ENCODE measurements around the gene DNPEP.

Gene DNPEP

DNA sequence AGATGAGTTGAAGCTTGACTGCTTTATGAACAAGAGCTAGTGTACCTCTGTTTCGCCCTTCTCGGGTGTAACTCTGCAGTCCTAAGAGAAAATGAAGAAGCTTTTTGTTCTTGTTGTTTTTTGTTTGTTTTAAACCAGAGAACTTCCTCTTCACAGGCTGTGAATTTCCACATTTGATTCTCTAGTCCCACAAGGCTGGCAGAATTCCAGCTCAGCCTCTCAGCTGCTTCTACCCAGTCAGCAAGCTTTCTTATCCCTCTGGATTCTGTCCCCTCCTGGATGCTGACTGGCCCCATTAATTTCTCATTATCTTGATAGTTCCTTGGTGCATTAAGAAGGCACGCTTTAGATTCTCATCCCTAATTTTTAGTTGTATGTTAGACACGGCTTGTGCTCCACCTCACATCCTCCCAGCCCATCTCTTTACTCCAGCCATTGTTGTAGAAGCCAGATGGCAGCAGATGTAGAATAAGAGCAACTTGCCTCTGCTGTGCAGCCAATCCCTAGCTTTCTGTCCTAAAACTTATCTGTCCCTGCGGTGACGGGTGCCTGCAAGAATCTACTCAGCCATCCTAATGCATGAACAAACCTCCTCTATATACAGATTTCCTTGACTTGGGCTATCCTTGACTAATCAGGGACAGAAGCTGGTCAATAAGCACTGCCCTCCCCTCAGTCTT lies 42.8 kb downstream of the DNPEP start:
- no peak overlapping the region for H3K9ac ChIP-seq (ENCODE audit: low read depth in 1 of 2, low read length in 2 of 2)
- H3K4me3 ChIP-seq (ENCODE audit: low read length in 2 of 2) = no peak overlapping the region
- no peaks in the 10 kb centered on the region for H3K36me3 ChIP-seq (ENCODE audit: control insufficient read depth in 2 of 2, insufficient read depth in 2 of 2, low read length in 2 of 2)
- H3K4me1 ChIP-seq (ENCODE audit: control insufficient read depth in 2 of 2, insufficient read depth in 2 of 2, low read length in 2 of 2) = no peaks in the 10 kb centered on the region
- no peak overlapping the region for H3K27ac ChIP-seq (ENCODE audit: low read depth in 2 of 2, low read length in 2 of 2)
- no peaks in the 10 kb centered on the region for H3K9me3 ChIP-seq (ENCODE audit: control insufficient read depth in 2 of 2, low read length in 2 of 2)
- H3K27me3 ChIP-seq (ENCODE audit: control insufficient read depth in 2 of 2, insufficient read depth in 2 of 2, low read length in 2 of 2) = peaks cover 0 to 6% of the 10 kb centered on the region in 2 donors

DNA sequence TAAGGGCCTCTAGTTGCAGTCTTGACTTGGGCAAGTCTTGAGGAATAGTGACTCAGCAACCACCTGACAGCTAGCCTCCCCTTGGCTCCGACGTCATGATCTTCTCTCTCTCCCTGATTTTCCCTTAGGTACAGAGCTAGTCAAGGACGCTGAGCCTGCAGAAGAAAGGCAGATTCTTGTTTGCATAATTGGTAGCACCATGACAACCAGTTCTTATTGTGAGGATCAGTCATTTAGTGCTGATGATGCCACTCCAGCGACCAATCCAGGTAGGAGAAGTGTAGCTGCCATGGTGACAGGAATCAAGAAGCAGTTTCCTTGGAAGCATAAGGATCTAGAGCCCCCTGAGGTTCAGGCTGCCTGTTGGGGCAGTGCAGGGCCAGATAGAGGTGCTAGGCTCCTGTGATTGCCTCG lies 52.3 kb downstream of the DNPEP start:
- Histone ChIP-seq H3K27me3 (ENCODE audit: control insufficient read depth in 2 of 2, insufficient read depth in 2 of 2, low read length in 2 of 2) (peaks cover 14 to 18% of the 10 kb centered on the region in 2 donors), H3K36me3 (ENCODE audit: control insufficient read depth in 2 of 2, insufficient read depth in 2 of 2, low read length in 2 of 2) (no peaks in the 10 kb centered on the region), H3K9ac (ENCODE audit: low read depth in 1 of 2, low read length in 2 of 2) (no peak overlapping the region), H3K27ac (ENCODE audit: low read depth in 2 of 2, low read length in 2 of 2) (no peak overlapping the region), H3K9me3 (ENCODE audit: control insufficient read depth in 2 of 2, low read length in 2 of 2) (no peaks in the 10 kb centered on the region), H3K4me1 (ENCODE audit: control insufficient read depth in 2 of 2, insufficient read depth in 2 of 2, low read length in 2 of 2) (no peaks in the 10 kb centered on the region), H3K4me3 (ENCODE audit: low read length in 2 of 2) (no peak overlapping the region)

DNA sequence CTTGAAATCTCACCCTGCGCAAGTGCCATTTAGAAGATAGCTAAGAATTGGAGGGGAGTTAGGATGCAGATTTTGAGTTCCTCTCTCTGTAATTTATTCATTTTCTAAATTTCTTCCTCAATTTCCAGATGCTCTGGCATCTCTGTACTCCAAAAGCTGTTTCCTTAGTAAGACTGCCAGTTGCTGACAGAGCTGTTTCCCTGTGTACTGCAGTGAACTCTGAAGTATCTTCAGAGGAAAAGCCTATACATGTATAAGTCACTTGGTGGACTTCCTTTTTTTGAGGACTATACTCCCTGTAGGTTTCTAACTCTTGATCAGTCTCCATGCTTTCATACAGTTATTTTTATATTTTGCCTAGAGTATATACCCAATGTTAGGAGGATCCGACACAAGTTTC lies 53.6 kb downstream of the DNPEP start:
- no peaks in the 10 kb centered on the region for H3K36me3 ChIP-seq (ENCODE audit: control insufficient read depth in 2 of 2, insufficient read depth in 2 of 2, low read length in 2 of 2)
- H3K4me3 ChIP-seq (ENCODE audit: low read length in 2 of 2) = no peak overlapping the region
- H3K4me1 ChIP-seq (ENCODE audit: control insufficient read depth in 2 of 2, insufficient read depth in 2 of 2, low read length in 2 of 2) = no peaks in the 10 kb centered on the region
- H3K9ac ChIP-seq (ENCODE audit: low read depth in 1 of 2, low read length in 2 of 2) = no peak overlapping the region
- H3K27ac ChIP-seq (ENCODE audit: low read depth in 2 of 2, low read length in 2 of 2) = no peak overlapping the region
- peaks cover 16 to 21% of the 10 kb centered on the region in 2 donors for H3K27me3 ChIP-seq (ENCODE audit: control insufficient read depth in 2 of 2, insufficient read depth in 2 of 2, low read length in 2 of 2)
- no peaks in the 10 kb centered on the region for H3K9me3 ChIP-seq (ENCODE audit: control insufficient read depth in 2 of 2, low read length in 2 of 2)

DNA sequence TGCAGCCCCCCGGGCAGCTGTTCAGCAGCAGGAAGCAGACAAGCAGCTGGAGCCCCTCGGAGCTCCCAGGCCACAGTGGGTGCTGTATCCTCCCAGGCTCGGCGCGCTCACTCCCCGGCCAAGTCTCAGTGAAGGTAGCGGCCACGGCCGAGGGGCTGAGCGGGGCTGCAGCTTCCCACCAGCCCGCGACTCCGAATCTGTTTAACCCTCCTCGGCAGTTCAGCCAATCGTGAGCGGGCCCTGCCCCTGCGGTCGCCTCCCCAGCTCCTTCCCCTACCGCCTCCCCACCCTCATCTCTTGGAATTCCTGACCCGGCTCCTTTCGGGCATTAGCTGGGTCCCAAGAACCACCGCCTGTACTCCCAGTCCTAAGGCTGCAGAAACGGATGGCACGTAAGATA lies 55.2 kb downstream of the DNPEP start, which contains the start of gene RESP18:
TSS of gene RESP18 (minus strand) at position 203 of the 400 bp plus-strand sequence.
- H3K4me1 ChIP-seq (ENCODE audit: control insufficient read depth in 2 of 2, insufficient read depth in 2 of 2, low read length in 2 of 2) = no peaks in the 10 kb centered on the region
- H3K27me3 ChIP-seq (ENCODE audit: control insufficient read depth in 2 of 2, insufficient read depth in 2 of 2, low read length in 2 of 2) = peaks cover 19 to 21% of the 10 kb centered on the region in 2 donors
- no peaks in the 10 kb centered on the region for H3K36me3 ChIP-seq (ENCODE audit: control insufficient read depth in 2 of 2, insufficient read depth in 2 of 2, low read length in 2 of 2)
- no peak within 1 kb of the TSS for H3K4me3 ChIP-seq (ENCODE audit: low read length in 2 of 2)
- no peak within 1 kb of the TSS for H3K27ac ChIP-seq (ENCODE audit: low read depth in 2 of 2, low read length in 2 of 2)
- no peaks in the 10 kb centered on the region for H3K9me3 ChIP-seq (ENCODE audit: control insufficient read depth in 2 of 2, low read length in 2 of 2)
- H3K9ac ChIP-seq (ENCODE audit: low read depth in 1 of 2, low read length in 2 of 2) = no peak within 1 kb of the TSS

DNA sequence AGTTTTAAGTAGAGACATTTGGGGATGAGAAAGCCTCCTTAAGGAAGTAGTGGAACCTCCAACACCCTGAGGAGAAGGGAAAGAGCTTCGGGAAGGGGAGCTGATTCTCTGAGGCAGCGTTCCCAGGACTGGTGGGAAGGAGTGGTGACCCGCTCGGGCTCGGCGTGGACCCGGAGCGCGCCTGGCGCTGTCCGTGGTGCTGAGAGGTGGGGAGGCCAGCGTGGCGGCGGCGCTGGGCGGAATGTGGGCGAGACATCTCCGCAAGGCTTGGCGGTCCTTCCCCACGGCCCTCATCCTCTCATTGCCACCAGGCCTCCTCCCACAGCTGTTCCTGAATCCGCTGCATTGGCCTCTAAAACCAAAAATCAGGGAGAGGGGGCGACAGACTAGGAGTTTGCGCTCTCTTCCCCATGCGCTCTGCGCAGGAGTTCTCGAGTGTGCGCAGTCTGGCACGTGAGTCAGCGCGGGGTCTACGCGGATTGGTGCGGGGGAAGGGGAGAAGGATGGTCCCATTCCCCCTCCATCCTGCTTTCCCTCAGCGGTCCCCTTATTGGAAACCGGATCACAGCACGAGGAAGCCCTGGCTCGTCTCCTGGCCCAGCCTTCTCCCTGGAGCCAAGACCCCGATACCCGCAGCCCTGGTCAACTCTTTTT lies 56.0 kb downstream of the DNPEP start:
- no peak overlapping the region for H3K4me3 ChIP-seq (ENCODE audit: low read length in 2 of 2)
- peaks cover 21 to 22% of the 10 kb centered on the region in 2 donors for H3K27me3 ChIP-seq (ENCODE audit: control insufficient read depth in 2 of 2, insufficient read depth in 2 of 2, low read length in 2 of 2)
- no peak overlapping the region for H3K9ac ChIP-seq (ENCODE audit: low read depth in 1 of 2, low read length in 2 of 2)
- no peaks in the 10 kb centered on the region for H3K36me3 ChIP-seq (ENCODE audit: control insufficient read depth in 2 of 2, insufficient read depth in 2 of 2, low read length in 2 of 2)
- no peaks in the 10 kb centered on the region for H3K4me1 ChIP-seq (ENCODE audit: control insufficient read depth in 2 of 2, insufficient read depth in 2 of 2, low read length in 2 of 2)
- H3K27ac ChIP-seq (ENCODE audit: low read depth in 2 of 2, low read length in 2 of 2) = no peak overlapping the region
- no peaks in the 10 kb centered on the region for H3K9me3 ChIP-seq (ENCODE audit: control insufficient read depth in 2 of 2, low read length in 2 of 2)

DNA sequence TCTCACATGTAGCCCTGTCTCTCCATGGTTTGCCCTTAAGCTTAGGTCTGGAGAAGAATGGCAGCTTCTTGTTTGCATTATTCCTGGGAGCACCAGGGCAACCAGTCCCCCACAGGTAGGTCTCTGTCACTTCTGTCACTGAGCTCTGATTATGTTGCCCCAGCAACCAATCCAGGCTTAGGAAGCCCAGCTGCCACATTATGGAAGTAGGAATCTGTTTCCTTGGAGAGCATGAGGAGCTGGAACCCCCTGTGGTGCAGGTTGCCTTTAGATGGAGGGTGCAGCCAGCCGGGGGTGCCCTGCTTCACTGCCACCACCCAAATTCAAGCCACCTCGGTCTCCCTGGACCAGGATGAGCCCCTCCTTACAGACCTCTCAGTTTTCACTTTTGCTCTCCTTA lies 60.0 kb downstream of the DNPEP start:
- no peak overlapping the region for H3K9ac ChIP-seq (ENCODE audit: low read depth in 1 of 2, low read length in 2 of 2)
- no peaks in the 10 kb centered on the region for H3K4me1 ChIP-seq (ENCODE audit: control insufficient read depth in 2 of 2, insufficient read depth in 2 of 2, low read length in 2 of 2)
- no peak overlapping the region for H3K4me3 ChIP-seq (ENCODE audit: low read length in 2 of 2)
- H3K27me3 ChIP-seq (ENCODE audit: control insufficient read depth in 2 of 2, insufficient read depth in 2 of 2, low read length in 2 of 2) = peaks cover 19 to 22% of the 10 kb centered on the region in 2 donors
- no peaks in the 10 kb centered on the region for H3K9me3 ChIP-seq (ENCODE audit: control insufficient read depth in 2 of 2, low read length in 2 of 2)
- no peaks in the 10 kb centered on the region for H3K36me3 ChIP-seq (ENCODE audit: control insufficient read depth in 2 of 2, insufficient read depth in 2 of 2, low read length in 2 of 2)
- H3K27ac ChIP-seq (ENCODE audit: low read depth in 2 of 2, low read length in 2 of 2) = no peak overlapping the region

DNA sequence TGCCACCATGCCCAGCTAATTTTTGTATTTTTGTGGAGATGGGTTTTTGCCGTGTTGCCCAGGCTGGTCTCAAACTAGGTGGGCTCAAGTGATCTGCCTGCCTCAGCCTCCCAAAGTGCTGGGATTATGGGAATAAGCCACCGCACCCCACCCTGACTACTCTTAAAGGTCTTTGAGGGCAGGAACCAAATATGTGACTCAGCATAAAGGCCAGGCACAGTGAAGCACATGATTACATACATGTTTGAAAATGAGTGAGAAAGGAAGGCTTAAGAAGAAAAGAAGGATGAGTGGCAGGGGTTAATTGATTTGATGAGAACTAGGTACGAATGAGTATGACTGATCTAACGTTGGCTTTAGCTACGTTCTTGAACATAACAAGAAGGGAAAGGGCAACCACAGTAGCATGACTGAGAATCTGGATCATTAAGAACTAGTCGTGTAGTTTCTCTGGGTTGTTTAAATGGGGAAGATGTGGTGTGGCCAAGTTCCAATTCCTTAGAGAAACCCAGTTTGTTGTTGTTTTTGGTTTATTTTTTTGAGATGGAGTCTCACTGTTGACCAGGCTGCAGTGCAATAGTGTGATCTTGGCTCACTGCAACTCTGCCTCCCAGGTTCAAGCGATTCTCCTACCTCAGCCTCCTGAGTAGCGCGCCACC lies 61.9 kb downstream of the DNPEP start:
- H3K36me3 ChIP-seq (ENCODE audit: control insufficient read depth in 2 of 2, insufficient read depth in 2 of 2, low read length in 2 of 2) = no peaks in the 10 kb centered on the region
- no peaks in the 10 kb centered on the region for H3K9me3 ChIP-seq (ENCODE audit: control insufficient read depth in 2 of 2, low read length in 2 of 2)
- no peaks in the 10 kb centered on the region for H3K4me1 ChIP-seq (ENCODE audit: control insufficient read depth in 2 of 2, insufficient read depth in 2 of 2, low read length in 2 of 2)
- no peak overlapping the region for H3K4me3 ChIP-seq (ENCODE audit: low read length in 2 of 2)
- peaks cover 8 to 12% of the 10 kb centered on the region in 2 donors for H3K27me3 ChIP-seq (ENCODE audit: control insufficient read depth in 2 of 2, insufficient read depth in 2 of 2, low read length in 2 of 2)
- no peak overlapping the region for H3K27ac ChIP-seq (ENCODE audit: low read depth in 2 of 2, low read length in 2 of 2)
- H3K9ac ChIP-seq (ENCODE audit: low read depth in 1 of 2, low read length in 2 of 2) = no peak overlapping the region

DNA sequence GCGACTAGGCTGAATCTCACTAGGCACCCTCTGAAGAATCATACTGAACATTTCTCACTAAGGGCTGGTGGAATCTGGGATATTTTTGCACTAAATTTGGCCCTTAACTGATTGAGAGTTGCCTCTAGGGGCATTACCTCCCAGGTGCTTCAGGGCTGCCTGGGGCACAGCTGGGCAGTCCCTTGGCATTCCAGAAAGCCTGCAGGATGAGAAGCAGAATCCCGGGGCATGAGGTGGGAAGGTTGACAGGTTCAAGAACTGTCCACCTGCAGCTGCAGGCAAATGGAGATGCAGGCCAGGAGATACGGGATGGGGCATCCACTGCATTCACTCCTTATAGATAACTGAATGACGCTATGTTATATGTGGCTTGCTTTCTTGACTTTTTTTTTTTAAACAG lies 62.6 kb downstream of the DNPEP start:
- Histone ChIP-seq H3K9ac (ENCODE audit: low read depth in 1 of 2, low read length in 2 of 2) (no peak overlapping the region), H3K27me3 (ENCODE audit: control insufficient read depth in 2 of 2, insufficient read depth in 2 of 2, low read length in 2 of 2) (peaks cover 8 to 12% of the 10 kb centered on the region in 2 donors), H3K4me1 (ENCODE audit: control insufficient read depth in 2 of 2, insufficient read depth in 2 of 2, low read length in 2 of 2) (no peaks in the 10 kb centered on the region)

DNA sequence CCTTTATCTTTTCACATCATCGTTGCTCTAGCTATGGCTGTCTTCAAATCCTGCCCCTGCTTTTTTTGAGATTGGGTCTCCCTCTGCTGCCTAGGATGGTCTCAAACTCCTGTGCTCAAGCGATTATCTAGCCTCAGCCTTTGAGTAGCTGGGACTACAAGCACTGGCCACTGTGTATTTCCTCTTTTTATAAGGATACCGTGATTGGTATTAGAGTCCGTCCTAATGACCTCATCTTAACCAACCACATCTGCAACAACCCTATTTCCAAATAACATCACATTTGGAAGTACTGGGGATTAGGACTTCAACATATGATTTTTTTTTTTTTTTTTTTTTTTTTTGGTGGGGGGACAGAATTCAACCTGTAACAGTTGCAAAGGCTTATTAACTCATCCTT lies 64.3 kb downstream of the DNPEP start:
- Histone ChIP-seq H3K27me3 (ENCODE audit: control insufficient read depth in 2 of 2, insufficient read depth in 2 of 2, low read length in 2 of 2) (peaks cover 5 to 10% of the 10 kb centered on the region in 2 donors), H3K27ac (ENCODE audit: low read depth in 2 of 2, low read length in 2 of 2) (no peak overlapping the region), H3K9ac (ENCODE audit: low read depth in 1 of 2, low read length in 2 of 2) (no peak overlapping the region), H3K36me3 (ENCODE audit: control insufficient read depth in 2 of 2, insufficient read depth in 2 of 2, low read length in 2 of 2) (no peaks in the 10 kb centered on the region), H3K4me1 (ENCODE audit: control insufficient read depth in 2 of 2, insufficient read depth in 2 of 2, low read length in 2 of 2) (no peaks in the 10 kb centered on the region), H3K4me3 (ENCODE audit: low read length in 2 of 2) (no peak overlapping the region), H3K9me3 (ENCODE audit: control insufficient read depth in 2 of 2, low read length in 2 of 2) (no peaks in the 10 kb centered on the region)

More for the DNA sequence above, 62.6 kb downstream of the DNPEP start:
- Histone ChIP-seq H3K9me3 (ENCODE audit: control insufficient read depth in 2 of 2, low read length in 2 of 2) (no peaks in the 10 kb centered on the region), H3K36me3 (ENCODE audit: control insufficient read depth in 2 of 2, insufficient read depth in 2 of 2, low read length in 2 of 2) (no peaks in the 10 kb centered on the region), H3K4me3 (ENCODE audit: low read length in 2 of 2) (no peak overlapping the region), H3K27ac (ENCODE audit: low read depth in 2 of 2, low read length in 2 of 2) (no peak overlapping the region)

Data from mucosa of rectum (tissue), 2 donors.